ENCODE measurements around the gene SLC17A9. TPM values are rescaled to one million over a fixed set of nuclear protein-coding genes. Genes with fewer than 3 reads are reported as not detected.
A peak's percentile ranks its signal among the peaks of the same experiment; 100 is the strongest.

The SLC17A9 gene
- polyA plus RNA-seq, 3 donors, result 0.81 to 31.3 (median 0.82) TPM

GRCh38 chr20:62959101-62959971 is 6.8 kb downstream of the SLC17A9 start:
- Histone ChIP-seq H3K79me2 (ENCODE audit: insufficient read depth, low read length) (peaks cover 5% of the 10 kb centered on the region), H4K20me1 (ENCODE audit: insufficient read depth, low read length) (no peaks in the 10 kb centered on the region), H3K9me3 (replicated peaks in 1 of 2; ENCODE audit: control insufficient read depth in 1 of 2, insufficient read depth in 1 of 2, low read length in 2 of 2) (no peaks in the 10 kb centered on the region), H3K36me3 (replicated peaks in 1 of 2; ENCODE audit: control insufficient read depth in 1 of 2, insufficient read depth in 2 of 2, low read length in 2 of 2) (peaks cover 9 to 35% of the 10 kb centered on the region in 2 donors), H3K27ac (ENCODE audit: low read depth in 1 of 2, low read length in 2 of 2) (no peak overlapping the region), H3K27me3 (ENCODE audit: control insufficient read depth in 2 of 2, insufficient read depth in 2 of 2, low read length in 2 of 2) (no peaks in the 10 kb centered on the region), H3K4me1 (ENCODE audit: control insufficient read depth in 1 of 2, insufficient read depth in 2 of 2, low read length in 2 of 2) (peaks cover 17 to 18% of the 10 kb centered on the region in 2 donors), H2AFZ (ENCODE audit: insufficient read depth, low read depth, low read length, poor library complexity, severe bottlenecking) (no peak overlapping the region), H3K4me3 (replicated peaks in 1 of 3; ENCODE audit: low read depth in 2 of 3, low read length in 3 of 3) (no peak overlapping the region), H3K4me2 (replicated peaks; ENCODE audit: extremely low read depth, low read length, poor library complexity, severe bottlenecking) (no peak overlapping the region), H3K9ac (ENCODE audit: insufficient read depth, low read length, poor library complexity, severe bottlenecking) (no peak overlapping the region)
- Mint-ChIP-seq H3K36me3 (peaks cover 29 to 49% of the 10 kb centered on the region in 2 donors), H3K4me1 (peaks cover 27% of the 10 kb centered on the region), H3K4me3 (peak overlapping the region; percentile 24 to 71), H3K9me3 (no peaks in the 10 kb centered on the region), H3K27me3 (ENCODE audit: low read depth in 3 of 3) (peaks cover 0 to 2% (median under 1%) of the 10 kb centered on the region in 3 donors), H3K27ac (no peak overlapping the region)
- intact Hi-C loops (cut with micrococcal nuclease), result no loop called here
- TF ChIP-seq CTCF (IDR thresholded peaks at IDR 0.05), result no peak
- DNase-seq, result peak in 1 of 3 donors; percentile 10
- 27% methylated on average over 43 of the region's 43 CpGs for WGBS (ENCODE audit: insufficient coverage)

GRCh38 chr20:62959998-62960436 is 7.5 kb downstream of the SLC17A9 start:
- intact Hi-C loops (cut with micrococcal nuclease), result no loop called here

More at GRCh38 chr20:62959998-62960436, 7.5 kb downstream of the SLC17A9 start:
- H3K9ac ChIP-seq (ENCODE audit: insufficient read depth, low read length, poor library complexity, severe bottlenecking), result no peak overlapping the region
- Mint-ChIP-seq H3K27me3 (ENCODE audit: low read depth in 3 of 3) (peaks cover 0 to 2% (median 2%) of the 10 kb centered on the region in 3 donors), H3K9me3 (no peaks in the 10 kb centered on the region), H3K4me1 (peaks cover 24% of the 10 kb centered on the region), H3K27ac (no peak overlapping the region), H3K36me3 (peaks cover 29 to 56% of the 10 kb centered on the region in 2 donors), H3K4me3 (no peak overlapping the region)
- H3K4me2 ChIP-seq (replicated peaks; ENCODE audit: extremely low read depth, low read length, poor library complexity, severe bottlenecking), result no peak overlapping the region
- WGBS (ENCODE audit: insufficient coverage), result 83% methylated on average over 19 of the region's 20 CpGs
- H3K79me2 ChIP-seq (ENCODE audit: insufficient read depth, low read length), result peaks cover 5% of the 10 kb centered on the region
- no peak overlapping the region for H3K4me3 ChIP-seq (replicated peaks in 1 of 3; ENCODE audit: low read depth in 2 of 3, low read length in 3 of 3)
- H2AFZ ChIP-seq (ENCODE audit: insufficient read depth, low read depth, low read length, poor library complexity, severe bottlenecking), result no peak overlapping the region
- no peaks in the 10 kb centered on the region for H3K27me3 ChIP-seq (ENCODE audit: control insufficient read depth in 2 of 2, insufficient read depth in 2 of 2, low read length in 2 of 2)
- no peak overlapping the region for H3K27ac ChIP-seq (ENCODE audit: low read depth in 1 of 2, low read length in 2 of 2)
- DNase-seq, result no peak
- peaks cover 13 to 42% of the 10 kb centered on the region in 2 donors for H3K36me3 ChIP-seq (replicated peaks in 1 of 2; ENCODE audit: control insufficient read depth in 1 of 2, insufficient read depth in 2 of 2, low read length in 2 of 2)
- H3K9me3 ChIP-seq (replicated peaks in 1 of 2; ENCODE audit: control insufficient read depth in 1 of 2, insufficient read depth in 1 of 2, low read length in 2 of 2), result no peaks in the 10 kb centered on the region
- no peaks in the 10 kb centered on the region for H4K20me1 ChIP-seq (ENCODE audit: insufficient read depth, low read length)
- H3K4me1 ChIP-seq (ENCODE audit: control insufficient read depth in 1 of 2, insufficient read depth in 2 of 2, low read length in 2 of 2), result peaks cover 11% of the 10 kb centered on the region in 2 donors
- TF ChIP-seq CTCF (IDR thresholded peaks at IDR 0.05), result no peak
